Transverse colon (tissue), 4 donors: ENCODE data around the gene RASAL2. TPM values are rescaled to one million over a fixed set of nuclear protein-coding genes. Genes with fewer than 3 reads are reported as not detected.
A peak's percentile ranks its signal among the peaks of the same experiment; 100 is the strongest.

Experiments
- DNase-seq: peaks from one replicate; pipeline ENCODE4 v3.0.0-alpha.2; 2019
- H3K27ac ChIP-seq, 4 donors: fragments of 200-600 bp; sonication (generic); 2 replicates each; pipeline ENCODE4 v1.5.1; 2016 to 2018; ENCODE audit warnings: inconsistent platforms in 4 of 4
- H3K27me3 ChIP-seq: fragments of 200-600 bp; sonication (generic); 2 replicates; pipeline ENCODE4 v1.5.1; 2017; ENCODE audit warnings: inconsistent platforms
- H3K36me3 ChIP-seq, 4 donors: fragments of 200-600 bp; sonication (generic); 2 replicates each; pipeline ENCODE4 v1.5.1; 2017 to 2019; ENCODE audit warnings: inconsistent platforms in 4 of 4
- H3K4me1 ChIP-seq, 4 donors: fragments of 200-600 bp; sonication (generic); 2 replicates each; pipeline ENCODE4 v1.5.1; 2017 to 2020; ENCODE audit warnings: inconsistent platforms in 4 of 4
- H3K4me3 ChIP-seq, 4 donors: fragments of 200-600 bp; sonication (generic); 1 replicate in 1 of 4; 2 replicates in 3 of 4; pipeline versions ENCODE4 v1.5.1 to v1.6.1; 2017 to 2019; ENCODE audit warnings: inconsistent platforms in 4 of 4
- H3K9me3 ChIP-seq, 2 donors: fragments of 200-600 bp; sonication (generic); 2 replicates each; pipeline ENCODE4 v1.5.1; 2017 to 2019; ENCODE audit warnings: inconsistent platforms in 2 of 2
- CTCF ChIP-seq, 5 experiments: fragments of 200-600 bp in 3 of 5; fragments of 450-650 bp in 2 of 5; sonication (generic) in 3 of 5; IDR thresholded peaks; 1 replicate in 2 of 5; 2 replicates in 3 of 5; pipeline ENCODE4 v1.5.1; 2016 to 2017; ENCODE audit warnings: antibody characterized with exemption in 5 of 5, inconsistent platforms in 3 of 5, mild to moderate bottlenecking in 2 of 5, moderate library complexity in 1 of 5
- EP300 ChIP-seq: sonication (generic); formaldehyde crosslinking; IDR thresholded peaks from one replicate; pipeline ENCODE4 v1.6.1; 2017; ENCODE audit warnings: antibody characterized with exemption, low read depth
- POLR2A ChIP-seq: fragments of 450-650 bp; IDR thresholded peaks from one replicate; pipeline ENCODE4 v1.6.1; 2016; ENCODE audit warnings: antibody characterized with exemption, mild to moderate bottlenecking, moderate library complexity
- POLR2AphosphoS5 ChIP-seq, 3 donors: sonication (generic); formaldehyde crosslinking; IDR thresholded peaks; one replicate each; pipeline ENCODE4 v1.6.1; 2016; ENCODE audit warnings: antibody characterized with exemption in 3 of 3
- WGBS, 2 donors: methylation state at CpG; one replicate each; pipeline ENCODE4 v1.1.5; 2018; ENCODE audit warnings: low coverage in 1 of 2; 5-methylcytosine and 5-hydroxymethylcytosine counted together
- in situ Hi-C, 4 donors: fragments of 200-750 bp; cut with MboI; loops; one replicate each; pipeline versions ENCODE4 v1.15.0 to v1.15.1; 2017; ENCODE audit warnings: low sequenced_read_pairs in 3 of 4, low pct_ligation_motif_present in 1 of 4, low pct_unique_long_range_greater_than_20kb in 1 of 4
- intact Hi-C: fragments of 100-400 bp; cut with DNase I; formaldehyde crosslinking; loops from one replicate; pipeline ENCODE4 v1.15.1; 2023; ENCODE audit warnings: low total_unique reads
- total RNA-seq, 4 donors: library from RNA; depleted of rRNA; stranded (reverse); fragments of >200 nt; gene quantifications; one replicate each; pipeline ENCODE4 v1.1.0, GENCODE V29; 2016

Gene RASAL2
- total RNA-seq, 4 donors from 2014 or later = 13.1 to 26.1 (median 19.8) TPM

- H3K27ac ChIP-seq = peak overlapping the region; percentile 42 to 72 (median 64)
- no peak for DNase-seq
- H3K9me3 ChIP-seq = no peaks in the 10 kb centered on the region
- 38% methylated on average over 1 of the region's 1 CpG; no CpG with 5 or more reads in 1 of the 2 donors for WGBS, 2 donors
- H3K36me3 ChIP-seq = no peaks in the 10 kb centered on the region
- TF ChIP-seq POLR2AphosphoS5 (IDR thresholded peaks at IDR 0.05) (no peak), EP300 (no peak), POLR2A (no peak), CTCF (IDR thresholded peaks at IDR 0.05) (no peak)
- peaks cover 0 to 29% (median 11%) of the 10 kb centered on the region in 4 donors for H3K4me1 ChIP-seq
- in situ Hi-C loops = loop anchor here in 3 of 4 donors (10.0 to 25.0 kb wide), 3 partner anchors 204 to 711 kb away; partner anchors contain the start of gene RALGPS2 (in 1 of the 3)
- intact Hi-C loops = loop anchor here (10.0 kb wide), 2 partner anchors 204 to 234 kb away; no protein-coding TSS in a partner anchor
- no peaks in the 10 kb centered on the region for H3K27me3 ChIP-seq
- H3K4me3 ChIP-seq = no peak overlapping the region
These were observed 207.2 kb downstream of the RASAL2 start for GRCh38 chr1:178301141-178301540.

- Histone ChIP-seq H3K36me3 (no peaks in the 10 kb centered on the region), H3K27me3 (no peaks in the 10 kb centered on the region), H3K4me3 (no peak overlapping the region), H3K4me1 (peaks cover 0 to 20% (median 11%) of the 10 kb centered on the region in 4 donors), H3K27ac (no peak overlapping the region), H3K9me3 (no peaks in the 10 kb centered on the region)
- in situ Hi-C loops = loop anchor here in 3 of 4 donors (10.0 to 25.0 kb wide), 3 partner anchors 198 to 705 kb away; partner anchors contain the start of gene RALGPS2 (in 1 of the 3)
- no peak for DNase-seq
- intact Hi-C loops = loop anchor here (10.0 kb wide), 2 partner anchors 198 to 228 kb away; no protein-coding TSS in a partner anchor
- TF ChIP-seq CTCF (IDR thresholded peaks at IDR 0.05) = no peak
- TF ChIP-seq EP300 = no peak
- no peak for TF ChIP-seq POLR2A
- TF ChIP-seq POLR2AphosphoS5 (IDR thresholded peaks at IDR 0.05) = no peak
- 55 to 76% methylated on average over 1 of the region's 1 CpG for WGBS, 2 donors
These were observed 213.4 kb downstream of the RASAL2 start for GRCh38 chr1:178307264-178307663.

- Histone ChIP-seq H3K36me3 (no peaks in the 10 kb centered on the region), H3K27me3 (no peaks in the 10 kb centered on the region), H3K9me3 (no peaks in the 10 kb centered on the region), H3K27ac (no peak overlapping the region), H3K4me1 (peaks cover 0 to 20% (median 11%) of the 10 kb centered on the region in 4 donors), H3K4me3 (no peak overlapping the region)
- DNase-seq = no peak
- in situ Hi-C loops (loop anchor here in 3 of 4 donors (10.0 to 25.0 kb wide), 3 partner anchors 196 to 704 kb away; partner anchors contain the start of gene RALGPS2 (in 1 of the 3)), intact Hi-C loops (loop anchor here (10.0 kb wide), 2 partner anchors 196 to 226 kb away; no protein-coding TSS in a partner anchor)
- no peak for TF ChIP-seq EP300
- TF ChIP-seq CTCF (IDR thresholded peaks at IDR 0.05) = no peak
- TF ChIP-seq POLR2AphosphoS5 (IDR thresholded peaks at IDR 0.05) = no peak
- no peak for TF ChIP-seq POLR2A
These were observed 214.5 kb downstream of the RASAL2 start for GRCh38 chr1:178308438-178308837.

- 0 to 3% methylated on average over 1 of the region's 1 CpG for WGBS, 2 donors
- intact Hi-C loops = no loop called here
- DNase-seq = no peak
These were observed 216.8 kb downstream of the RASAL2 start for GRCh38 chr1:178310685-178311105.

More at GRCh38 chr1:178310685-178311105, 216.8 kb downstream of the RASAL2 start:
- TF ChIP-seq POLR2AphosphoS5 (IDR thresholded peaks at IDR 0.05) = no peak
- peak; percentile 66 to 81 (median 74) for TF ChIP-seq CTCF (IDR thresholded peaks at IDR 0.05)
- Histone ChIP-seq H3K27me3 (no peaks in the 10 kb centered on the region), H3K27ac (no peak overlapping the region), H3K36me3 (no peaks in the 10 kb centered on the region), H3K4me3 (no peak overlapping the region), H3K4me1 (peaks cover 0 to 12% (median 8%) of the 10 kb centered on the region in 4 donors), H3K9me3 (no peaks in the 10 kb centered on the region)
- in situ Hi-C loops = loop anchor here in 1 of 4 donors (25.0 kb wide), 2 partner anchors 427 to 702 kb away; partner anchors contain the start of gene RALGPS2
